K562 (cell line): Measurements from ENCODE around the gene BBLN. TPM values are rescaled to one million over a fixed set of nuclear protein-coding genes. Genes with fewer than 3 reads are reported as not detected.

ENCODE experiments used
- BRD4 ChIP-seq: fragments of 200-600 bp; sonication (generic); IDR thresholded peaks from 2 replicates; pipeline ENCODE4 v1.6.1; 2017; ENCODE audit warnings: inconsistent platforms
- CREB3 ChIP-seq: fragments of 450-650 bp; conservative IDR thresholded peaks from 2 replicates; pipeline ENCODE4 v1.6.1; 2016; ENCODE audit warnings: missing genetic modification characterization, low read depth, mild to moderate bottlenecking, missing compliant biosample characterization, moderate library complexity
- IRF9 ChIP-seq: fragments of 450-650 bp; IDR thresholded peaks from 2 replicates; pipeline ENCODE4 v1.6.1; 2016; ENCODE audit warnings: missing biosample characterization, missing genetic modification characterization
- NUFIP1 ChIP-seq: fragments of 450-650 bp; IDR thresholded peaks from 2 replicates; pipeline ENCODE4 v1.6.1; 2018; ENCODE audit not compliant: partially characterized antibody
- POU5F1 ChIP-seq: fragments of 150-350 bp; IDR thresholded peaks from 2 replicates; pipeline ENCODE4 v1.6.1; 2014; ENCODE audit warnings: borderline replicate concordance, low read length, low read depth, mild to moderate bottlenecking; ENCODE audit not compliant: partially characterized antibody
- TCF7L2 ChIP-seq: fragments of 150-350 bp; IDR thresholded peaks from 2 replicates; pipeline ENCODE4 v1.6.1; 2016; ENCODE audit warnings: low read depth, mild to moderate bottlenecking, low read length, moderate library complexity
- XRCC5 ChIP-seq: fragments of 200-400 bp; formaldehyde crosslinking; IDR thresholded peaks from 2 replicates; pipeline ENCODE4 v1.6.1; 2017; ENCODE audit warnings: low read depth, mild to moderate bottlenecking, low read length
- ZBTB8A ChIP-seq: fragments of 450-650 bp; IDR thresholded peaks from 2 replicates; pipeline ENCODE4 v1.6.1; 2018; ENCODE audit warnings: mild to moderate bottlenecking, moderate library complexity; ENCODE audit not compliant: partially characterized antibody
- ZFP30 ChIP-seq: fragments of 250-450 bp; sonication (Bioruptor Pico); IDR thresholded peaks from 2 replicates; pipeline ENCODE4 v1.8.0; 2022; ENCODE audit warnings: moderate library complexity, mild to moderate bottlenecking, inconsistent platforms, borderline replicate concordance
- ZNF274 ChIP-seq: IDR thresholded peaks from 2 replicates; pipeline ENCODE4 v1.6.1; 2011; ENCODE audit warnings: low read depth, mild to moderate bottlenecking, low read length, moderate library complexity, borderline replicate concordance
- ZNF507 ChIP-seq: conservative IDR thresholded peaks from 2 replicates; pipeline ENCODE4 v1.6.1; 2017; ENCODE audit warnings: missing genetic modification characterization, missing compliant biosample characterization
- ZNF696 ChIP-seq: fragments of 250-450 bp; sonication (Bioruptor Pico); conservative IDR thresholded peaks from 2 replicates; pipeline ENCODE4 v1.4.0; 2020; ENCODE audit warnings: mild to moderate bottlenecking, moderate library complexity
- ZNF740 ChIP-seq, 3 experiments: fragments of 200-800 bp in 1 of 3; sonication (Bioruptor generic) in 1 of 3; sonication (generic) in 1 of 3; formaldehyde crosslinking in 1 of 3; IDR thresholded peaks; 2 replicates each; pipeline versions ENCODE4 v1.6.1 to v1.8.0; 2016 to 2022; ENCODE audit warnings: mild to moderate bottlenecking in 2 of 3, missing compliant biosample characterization in 2 of 3, missing genetic modification characterization in 2 of 3, missing genetic modification reagents in 1 of 3
- polyA plus RNA-seq, 8 experiments: library from polyadenylated mRNA; depleted of rRNA in 4 of 8; stranded (reverse) in 5 of 8; unstranded in 3 of 8; fragments of >200 nt; fragmentation: Nextera tagmentation in 2 of 8; fragmentation: Illumina TruSeq in 1 of 8; extraction: Ambion mirVana in 2 of 8; extraction: Trizol in 1 of 8; gene quantifications; 2 replicates each; pipeline versions ENCODE4 v1.2.1 to v1.2.3, GENCODE V29; 2011 to 2014; ENCODE audit warnings: inconsistent platforms in 1 of 8, missing spikeins in 1 of 8
- total RNA-seq, 7 experiments: library from RNA; depleted of rRNA in 6 of 7; stranded (reverse); fragments of >200 nt in 6 of 7; fragmentation: Illumina TruSeq in 2 of 7; extraction: Trizol in 2 of 7; gene quantifications; 2 replicates each; pipeline versions ENCODE4 v1.2.1 to v1.2.3, GENCODE V29; 2011 to 2021; ENCODE audit warnings: low replicate concordance in 1 of 7
- TF ChIP-seq, protein P1 (sequence below): fragments of 250-450 bp; sonication (Bioruptor Pico); IDR thresholded peaks from 2 replicates; pipeline ENCODE4 v1.4.0; 2020; ENCODE audit warnings: mild to moderate bottlenecking
- TF ChIP-seq, protein P2 (sequence below): fragments of 250-450 bp; sonication (Bioruptor Pico); IDR thresholded peaks from 2 replicates; pipeline ENCODE4 v1.9.0; 2021; ENCODE audit warnings: mild to moderate bottlenecking
- TF ChIP-seq, protein P3 (sequence below): fragments of 450-650 bp; IDR thresholded peaks from 2 replicates; pipeline ENCODE4 v1.6.1; 2017; ENCODE audit warnings: antibody characterized with exemption, mild to moderate bottlenecking

BBLN gene
- total and polyA plus RNA-seq, 9 of the 15 experiments (the other 6 are each of a cell fraction or from before 2014, with no cell fraction given): 4.2 to 331 (median 87.1) TPM

DNA sequence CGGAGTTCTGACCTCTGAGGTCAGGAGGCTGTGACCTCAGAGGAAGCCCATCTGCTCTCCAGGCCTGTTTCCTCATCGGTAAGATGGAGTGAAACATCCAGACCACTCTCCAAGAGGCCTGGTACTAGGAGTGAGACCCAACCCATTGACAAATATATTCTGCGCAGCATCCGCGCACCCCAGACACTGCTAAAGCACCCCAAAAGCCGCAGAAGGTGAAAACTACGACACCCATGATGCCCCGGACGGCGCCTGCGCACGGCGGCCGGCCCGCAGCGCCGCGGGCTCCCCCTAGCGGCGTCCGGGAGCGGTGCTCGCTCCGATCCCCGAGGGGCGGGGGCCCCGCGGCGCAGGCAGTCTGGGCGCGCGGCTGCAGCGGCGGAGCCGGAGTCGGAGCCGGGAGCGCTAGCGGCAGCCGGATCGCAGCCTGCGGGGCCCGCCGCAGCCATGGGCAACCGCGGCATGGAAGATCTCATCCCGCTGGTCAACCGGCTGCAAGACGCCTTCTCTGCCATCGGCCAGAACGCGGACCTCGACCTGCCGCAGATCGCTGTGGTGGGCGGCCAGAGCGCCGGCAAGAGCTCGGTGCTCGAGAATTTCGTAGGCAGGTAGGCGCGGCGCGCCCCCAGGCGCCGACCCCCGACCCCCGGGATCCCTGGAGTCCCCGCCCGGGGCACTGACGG is 43.1 kb downstream of the BBLN start, which contains the start of gene DNM1 (continued):
- TF ChIP-seq, protein P1, sequence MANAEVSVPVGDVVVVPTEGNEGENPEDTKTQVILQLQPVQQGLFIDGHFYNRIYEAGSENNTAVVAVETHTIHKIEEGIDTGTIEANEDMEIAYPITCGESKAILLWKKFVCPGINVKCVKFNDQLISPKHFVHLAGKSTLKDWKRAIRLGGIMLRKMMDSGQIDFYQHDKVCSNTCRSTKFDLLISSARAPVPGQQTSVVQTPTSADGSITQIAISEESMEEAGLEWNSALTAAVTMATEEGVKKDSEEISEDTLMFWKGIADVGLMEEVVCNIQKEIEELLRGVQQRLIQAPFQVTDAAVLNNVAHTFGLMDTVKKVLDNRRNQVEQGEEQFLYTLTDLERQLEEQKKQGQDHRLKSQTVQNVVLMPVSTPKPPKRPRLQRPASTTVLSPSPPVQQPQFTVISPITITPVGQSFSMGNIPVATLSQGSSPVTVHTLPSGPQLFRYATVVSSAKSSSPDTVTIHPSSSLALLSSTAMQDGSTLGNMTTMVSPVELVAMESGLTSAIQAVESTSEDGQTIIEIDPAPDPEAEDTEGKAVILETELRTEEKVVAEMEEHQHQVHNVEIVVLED (CRISPR knock-in tag): peak; percentile 85
- TF ChIP-seq ZNF696 (CRISPR knock-in tag): no peak
- TF ChIP-seq, protein P2, sequence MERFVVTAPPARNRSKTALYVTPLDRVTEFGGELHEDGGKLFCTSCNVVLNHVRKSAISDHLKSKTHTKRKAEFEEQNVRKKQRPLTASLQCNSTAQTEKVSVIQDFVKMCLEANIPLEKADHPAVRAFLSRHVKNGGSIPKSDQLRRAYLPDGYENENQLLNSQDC: no peak; the same call in 1 of the 2 replicates
- TF ChIP-seq ZNF274: no peak; the same call in 1 of the 2 replicates
- TF ChIP-seq IRF9 (tag): no peak
- no peak for TF ChIP-seq XRCC5
- 0 out of 2 replicates have a peak, but pooled peaks have one; percentile 15 for TF ChIP-seq ZFP30 (CRISPR knock-in tag)
- peak; percentile 47; the same call in 1 of the 2 replicates for TF ChIP-seq TCF7L2
- TF ChIP-seq ZNF740 (CRISPR knock-in tag; IDR thresholded peaks at IDR 0.05): no peak
- no peak for TF ChIP-seq ZNF740 (tag; IDR thresholded peaks at IDR 0.05)
- peak; percentile 91 for TF ChIP-seq POU5F1
- TF ChIP-seq NUFIP1: no peak
- TF ChIP-seq BRD4: no peak
- no peak for TF ChIP-seq ZBTB8A
- TF ChIP-seq, protein P3, sequence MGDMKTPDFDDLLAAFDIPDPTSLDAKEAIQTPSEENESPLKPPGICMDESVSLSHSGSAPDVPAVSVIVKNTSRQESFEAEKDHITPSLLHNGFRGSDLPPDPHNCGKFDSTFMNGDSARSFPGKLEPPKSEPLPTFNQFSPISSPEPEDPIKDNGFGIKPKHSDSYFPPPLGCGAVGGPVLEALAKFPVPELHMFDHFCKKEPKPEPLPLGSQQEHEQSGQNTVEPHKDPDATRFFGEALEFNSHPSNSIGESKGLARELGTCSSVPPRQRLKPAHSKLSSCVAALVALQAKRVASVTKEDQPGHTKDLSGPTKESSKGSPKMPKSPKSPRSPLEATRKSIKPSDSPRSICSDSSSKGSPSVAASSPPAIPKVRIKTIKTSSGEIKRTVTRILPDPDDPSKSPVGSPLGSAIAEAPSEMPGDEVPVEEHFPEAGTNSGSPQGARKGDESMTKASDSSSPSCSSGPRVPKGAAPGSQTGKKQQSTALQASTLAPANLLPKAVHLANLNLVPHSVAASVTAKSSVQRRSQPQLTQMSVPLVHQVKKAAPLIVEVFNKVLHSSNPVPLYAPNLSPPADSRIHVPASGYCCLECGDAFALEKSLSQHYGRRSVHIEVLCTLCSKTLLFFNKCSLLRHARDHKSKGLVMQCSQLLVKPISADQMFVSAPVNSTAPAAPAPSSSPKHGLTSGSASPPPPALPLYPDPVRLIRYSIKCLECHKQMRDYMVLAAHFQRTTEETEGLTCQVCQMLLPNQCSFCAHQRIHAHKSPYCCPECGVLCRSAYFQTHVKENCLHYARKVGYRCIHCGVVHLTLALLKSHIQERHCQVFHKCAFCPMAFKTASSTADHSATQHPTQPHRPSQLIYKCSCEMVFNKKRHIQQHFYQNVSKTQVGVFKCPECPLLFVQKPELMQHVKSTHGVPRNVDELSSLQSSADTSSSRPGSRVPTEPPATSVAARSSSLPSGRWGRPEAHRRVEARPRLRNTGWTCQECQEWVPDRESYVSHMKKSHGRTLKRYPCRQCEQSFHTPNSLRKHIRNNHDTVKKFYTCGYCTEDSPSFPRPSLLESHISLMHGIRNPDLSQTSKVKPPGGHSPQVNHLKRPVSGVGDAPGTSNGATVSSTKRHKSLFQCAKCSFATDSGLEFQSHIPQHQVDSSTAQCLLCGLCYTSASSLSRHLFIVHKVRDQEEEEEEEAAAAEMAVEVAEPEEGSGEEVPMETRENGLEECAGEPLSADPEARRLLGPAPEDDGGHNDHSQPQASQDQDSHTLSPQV: no peak
- no peak for TF ChIP-seq CREB3 (tag)
- no peak for TF ChIP-seq ZNF507 (tag)
